ES-I3 (cell line): ENCODE measurements around the gene KRT31.
"Not testable (repeated sequence)": the region's sequence is repeated elsewhere in the genome, so short reads cannot be mapped to it uniquely, and the experiment has no call there.

Experiments
- H3K36me3 ChIP-seq: 2 replicates; pipeline ENCODE4 v1.6.1; 2013; ENCODE audit warnings: mild to moderate bottlenecking, low read length, control low read depth, moderate library complexity; ENCODE audit not compliant: insufficient read depth
- H3K4me1 ChIP-seq: 2 replicates; pipeline ENCODE4 v1.6.1; 2013; ENCODE audit warnings: mild to moderate bottlenecking, control low read depth, low read length; ENCODE audit not compliant: insufficient read depth
- H3K9ac ChIP-seq: 2 replicates; pipeline ENCODE4 v1.6.1; 2013; ENCODE audit warnings: low read depth, mild to moderate bottlenecking, low read length, moderate library complexity
- H3K9me3 ChIP-seq: 2 replicates; pipeline ENCODE4 v1.6.1; 2013; ENCODE audit warnings: mild to moderate bottlenecking, low read length, moderate library complexity; ENCODE audit not compliant: control insufficient read depth, insufficient read depth

KRT31 gene

GRCh38 chr17:41390411-41390938 is 6.9 kb downstream of the KRT31 start:
- no peak overlapping the region for H3K9ac ChIP-seq
- no peaks in the 10 kb centered on the region; the same call in 1 of the 2 replicates for H3K9me3 ChIP-seq
- no peaks in the 10 kb centered on the region for H3K36me3 ChIP-seq
- H3K4me1 ChIP-seq, result no peaks in the 10 kb centered on the region

- Histone ChIP-seq H3K4me1 (no peaks in the 10 kb centered on the region), H3K9ac (no peak overlapping the region), H3K36me3 (no peaks in the 10 kb centered on the region), H3K9me3 (no peaks in the 10 kb centered on the region; the same call in 1 of the 2 replicates)
Observed at GRCh38 chr17:41387670-41388069, 9.7 kb downstream of the KRT31 start.

GRCh38 chr17:41386227-41386626 is 11.2 kb downstream of the KRT31 start:
- H3K4me1 ChIP-seq, result no peaks in the 10 kb centered on the region
- no peak overlapping the region for H3K9ac ChIP-seq
- no peaks in the 10 kb centered on the region for H3K36me3 ChIP-seq
- no peaks in the 10 kb centered on the region; the same call in 1 of the 2 replicates for H3K9me3 ChIP-seq

- Histone ChIP-seq H3K36me3 (no peaks in the 10 kb centered on the region), H3K4me1 (no peaks in the 10 kb centered on the region), H3K9me3 (no peaks in the 10 kb centered on the region; the same call in 1 of the 2 replicates), H3K9ac (no peak overlapping the region)
Observed at GRCh38 chr17:41383690-41384089, 13.7 kb downstream of the KRT31 start.

- no peak overlapping the region for H3K9ac ChIP-seq
- H3K36me3 ChIP-seq, result no peaks in the 10 kb centered on the region
- H3K9me3 ChIP-seq, result no peaks in the 10 kb centered on the region; the same call in 1 of the 2 replicates
- H3K4me1 ChIP-seq, result peaks cover 4% of the 10 kb centered on the region; the same call in 1 of the 2 replicates
Observed at GRCh38 chr17:41382394-41382793, 15.0 kb downstream of the KRT31 start.

GRCh38 chr17:41381943-41382342 is 15.5 kb downstream of the KRT31 start, which contains the start of gene KRT34:
Gene KRT34 (minus strand): TSS chr17:41382306. CDS start chr17:41382246, 60 bp downstream.
- not testable (repeated sequence) for H3K4me1 ChIP-seq, H3K9ac ChIP-seq, H3K9me3 ChIP-seq, H3K36me3 ChIP-seq

- not testable (repeated sequence) for H3K9ac ChIP-seq, H3K36me3 ChIP-seq, H3K9me3 ChIP-seq, H3K4me1 ChIP-seq
Observed at GRCh38 chr17:41380091-41380490, 17.3 kb downstream of the KRT31 start.

GRCh38 chr17:41377546-41377945 is 19.9 kb downstream of the KRT31 start:
- H3K36me3 ChIP-seq, result no peaks in the 10 kb centered on the region
- no peaks in the 10 kb centered on the region for H3K9me3 ChIP-seq
- H3K9ac ChIP-seq, result no peak overlapping the region
- peaks cover 4% of the 10 kb centered on the region; the same call in 1 of the 2 replicates for H3K4me1 ChIP-seq

- Histone ChIP-seq H3K9ac (no peak within 1 kb of the TSS), H3K4me1 (no peaks in the 10 kb centered on the region), H3K36me3 (no peaks in the 10 kb centered on the region), H3K9me3 (no peaks in the 10 kb centered on the region)
Observed at GRCh38 chr17:41369713-41370112, 27.7 kb downstream of the KRT31 start, which contains the start of gene KRT33B. Gene KRT33B (minus strand): TSS chr17:41369813. CDS start chr17:41369750, 63 bp downstream.

- Histone ChIP-seq H3K9me3 (no peaks in the 10 kb centered on the region), H3K9ac (no peak overlapping the region), H3K36me3 (no peaks in the 10 kb centered on the region), H3K4me1 (no peaks in the 10 kb centered on the region)
Observed at GRCh38 chr17:41369023-41369422, 28.4 kb downstream of the KRT31 start.

- H3K9me3 ChIP-seq, result no peaks in the 10 kb centered on the region
- H3K36me3 ChIP-seq, result no peaks in the 10 kb centered on the region
- no peak overlapping the region for H3K9ac ChIP-seq
- H3K4me1 ChIP-seq, result no peaks in the 10 kb centered on the region
Observed at GRCh38 chr17:41367426-41368075, 29.9 kb downstream of the KRT31 start.

GRCh38 chr17:41366070-41366469 is 31.3 kb downstream of the KRT31 start:
- no peaks in the 10 kb centered on the region for H3K4me1 ChIP-seq
- no peaks in the 10 kb centered on the region for H3K9me3 ChIP-seq
- no peak overlapping the region for H3K9ac ChIP-seq
- no peaks in the 10 kb centered on the region for H3K36me3 ChIP-seq

GRCh38 chr17:41363881-41364280 is 33.5 kb downstream of the KRT31 start:
- Histone ChIP-seq H3K9ac (no peak overlapping the region), H3K9me3 (no peaks in the 10 kb centered on the region), H3K36me3 (no peaks in the 10 kb centered on the region), H3K4me1 (no peaks in the 10 kb centered on the region)

GRCh38 chr17:41360296-41360995 is 37.0 kb downstream of the KRT31 start:
- H3K9me3 ChIP-seq, result no peaks in the 10 kb centered on the region
- H3K36me3 ChIP-seq, result no peaks in the 10 kb centered on the region
- no peak overlapping the region for H3K9ac ChIP-seq
- no peaks in the 10 kb centered on the region for H3K4me1 ChIP-seq

GRCh38 chr17:41354536-41354935 is 42.9 kb downstream of the KRT31 start:
- H3K36me3 ChIP-seq, result no peaks in the 10 kb centered on the region
- no peak overlapping the region for H3K9ac ChIP-seq
- H3K9me3 ChIP-seq, result no peaks in the 10 kb centered on the region
- no peaks in the 10 kb centered on the region for H3K4me1 ChIP-seq
